Cardiac muscle cell (in vitro differentiated cells and primary cell): ENCODE data around the gene JARID2. TPM values are rescaled to one million over a fixed set of nuclear protein-coding genes. Genes with fewer than 3 reads are reported as not detected.

Experiments used
- DNase-seq, 2 donors: peaks; one replicate each; pipeline versions ENCODE4 v3.0.0 to v3.0.0-alpha.2; 2010 to 2017; ENCODE audit warnings: low read depth in 1 of 2, low spot score in 1 of 2
- H3K27ac ChIP-seq: fragments of 200-600 bp; sonication (generic); 2 replicates; pipeline ENCODE4 v1.5.1; 2016
- H3K27me3 ChIP-seq: fragments of 200-600 bp; sonication (generic); 2 replicates; pipeline ENCODE4 v1.6.0; 2016; ENCODE audit warnings: control low read depth
- H3K36me3 ChIP-seq: fragments of 200-600 bp; sonication (generic); 2 replicates; pipeline ENCODE4 v1.5.1; 2016; ENCODE audit warnings: control low read depth
- H3K4me1 ChIP-seq: fragments of 200-600 bp; sonication (generic); 2 replicates; pipeline ENCODE4 v1.8.1; 2017; ENCODE audit warnings: low read depth, mild to moderate bottlenecking, mixed run types
- H3K4me3 ChIP-seq: fragments of 200-600 bp; sonication (generic); 2 replicates; pipeline ENCODE4 v1.5.1; 2016; ENCODE audit warnings: mild to moderate bottlenecking
- H3K9me3 ChIP-seq: fragments of 200-600 bp; sonication (generic); 2 replicates; pipeline ENCODE4 v1.5.1; 2017; ENCODE audit warnings: low read depth, mild to moderate bottlenecking, control low read depth
- CTCF ChIP-seq: IDR thresholded peaks from 2 replicates; pipeline ENCODE4 v1.5.1; 2012; ENCODE audit warnings: low read depth, mild to moderate bottlenecking, low read length
- polyA plus RNA-seq: library from polyadenylated mRNA; unstranded; fragments of >200 nt; fragmentation: Nextera tagmentation; extraction: Ambion mirVana; gene quantifications from 2 replicates; pipeline ENCODE4 v1.2.1, GENCODE V29; 2016
- total RNA-seq: library from RNA; depleted of rRNA; stranded (reverse); fragments of >200 nt; gene quantifications from 2 replicates; pipeline ENCODE4 v1.2.3, GENCODE V29; 2016

JARID2 gene
- total and polyA plus RNA-seq, 2 experiments from 2014 or later, result 9.7 to 26.4 TPM

GRCh38 chr6:15372932-15373331, 127.1 kb downstream of the JARID2 start:
- Histone ChIP-seq H3K27ac (no peak overlapping the region), H3K4me3 (no peak overlapping the region), H3K9me3 (no peaks in the 10 kb centered on the region), H3K4me1 (peaks cover 12% of the 10 kb centered on the region), H3K27me3 (no peaks in the 10 kb centered on the region), H3K36me3 (no peaks in the 10 kb centered on the region)
- TF ChIP-seq CTCF, result no peak
- DNase-seq, result no peak

GRCh38 chr6:15374119-15374518, 128.2 kb downstream of the JARID2 start:
- Histone ChIP-seq H3K4me1 (peaks cover 18% of the 10 kb centered on the region), H3K27ac (no peak overlapping the region), H3K4me3 (no peak overlapping the region), H3K9me3 (no peaks in the 10 kb centered on the region), H3K27me3 (no peaks in the 10 kb centered on the region), H3K36me3 (no peaks in the 10 kb centered on the region)
- no peak for TF ChIP-seq CTCF
- DNase-seq, result no peak

GRCh38 chr6:15375018-15375417, 129.1 kb downstream of the JARID2 start:
- TF ChIP-seq CTCF, result no peak
- Histone ChIP-seq H3K36me3 (no peaks in the 10 kb centered on the region), H3K4me1 (peaks cover 21% of the 10 kb centered on the region), H3K9me3 (no peaks in the 10 kb centered on the region), H3K27me3 (no peaks in the 10 kb centered on the region), H3K27ac (no peak overlapping the region), H3K4me3 (no peak overlapping the region)
- DNase-seq, result no peak

- Histone ChIP-seq H3K9me3 (no peaks in the 10 kb centered on the region), H3K4me1 (peaks cover 21% of the 10 kb centered on the region), H3K27ac (no peak overlapping the region), H3K4me3 (no peak overlapping the region), H3K27me3 (no peaks in the 10 kb centered on the region), H3K36me3 (no peaks in the 10 kb centered on the region)
- DNase-seq, result no peak
- TF ChIP-seq CTCF, result no peak
Measured at GRCh38 chr6:15375638-15376290, 129.9 kb downstream of the JARID2 start.

GRCh38 chr6:15376900-15377487, 131.1 kb downstream of the JARID2 start:
- H3K27me3 ChIP-seq, result no peaks in the 10 kb centered on the region
- H3K36me3 ChIP-seq, result no peaks in the 10 kb centered on the region
- no peak overlapping the region for H3K27ac ChIP-seq
- no peak for DNase-seq
- H3K4me3 ChIP-seq, result no peak overlapping the region
- no peaks in the 10 kb centered on the region for H3K9me3 ChIP-seq
- no peak for TF ChIP-seq CTCF
- H3K4me1 ChIP-seq, result peaks cover 21% of the 10 kb centered on the region
